GM12891 (cell line): ENCODE results near the gene RGCC.

Source experiments
- POLR2A ChIP-seq: IDR thresholded peaks from 2 replicates; pipeline ENCODE4 v1.6.1; 2011; ENCODE audit warnings: low read depth, low read length, control low read depth
- POU2F2 ChIP-seq: IDR thresholded peaks from 2 replicates; pipeline ENCODE4 v1.6.1; 2011; ENCODE audit warnings: low read depth, mild to moderate bottlenecking, control low read depth, low read length, moderate library complexity

- TF ChIP-seq POU2F2: no peak
- no peak for TF ChIP-seq POLR2A
Observed at GRCh38 chr13:41506312-41506711, 49.0 kb downstream of the RGCC start.
